ENCODE data around the gene RRAD.
"Not testable (repeated sequence)": the region's sequence is repeated elsewhere in the genome, so short reads cannot be mapped to it uniquely, and the experiment has no call there.

Gene RRAD, protein sequence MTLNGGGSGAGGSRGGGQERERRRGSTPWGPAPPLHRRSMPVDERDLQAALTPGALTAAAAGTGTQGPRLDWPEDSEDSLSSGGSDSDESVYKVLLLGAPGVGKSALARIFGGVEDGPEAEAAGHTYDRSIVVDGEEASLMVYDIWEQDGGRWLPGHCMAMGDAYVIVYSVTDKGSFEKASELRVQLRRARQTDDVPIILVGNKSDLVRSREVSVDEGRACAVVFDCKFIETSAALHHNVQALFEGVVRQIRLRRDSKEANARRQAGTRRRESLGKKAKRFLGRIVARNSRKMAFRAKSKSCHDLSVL

DNA sequence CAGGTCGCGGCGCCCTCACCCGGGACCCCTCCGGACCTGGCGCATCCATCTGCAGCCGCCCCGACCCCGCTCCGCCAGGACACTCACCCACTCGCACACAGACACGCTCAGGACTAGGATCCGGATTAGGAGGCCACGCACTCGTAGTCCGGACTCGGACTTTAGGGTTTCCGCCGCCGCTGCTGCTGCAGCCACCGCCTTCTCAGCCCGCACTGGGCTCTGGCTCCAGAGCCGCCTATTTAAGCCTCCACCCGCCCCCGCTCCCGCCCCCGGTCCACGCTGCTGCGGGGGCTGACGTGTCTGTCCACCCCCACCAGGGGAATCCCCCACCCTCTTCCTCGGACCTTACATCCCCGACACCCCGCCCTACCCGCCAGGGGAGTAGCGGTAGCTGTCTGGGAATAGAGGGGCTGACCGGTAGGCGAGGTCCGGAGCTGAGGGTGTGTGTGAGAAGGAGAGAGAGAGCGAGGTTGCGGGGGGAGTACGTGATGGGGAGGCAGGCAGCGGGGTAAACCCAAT is at the start of gene RRAD:
Gene RRAD, minus strand, starts transcription at position 214 of the 519 bp plus-strand sequence. CDS start 356 bp downstream, outside the sequence.
- Histone ChIP-seq H3K4me3 (ENCODE audit: low read depth, low read length) (peak within 1 kb of the TSS; percentile 55), H2AFZ (ENCODE audit: low read length, unreplicated experiment) (peak within 1 kb of the TSS; percentile 37), H3K4me1 (ENCODE audit: control insufficient read depth, insufficient read depth, low read length, unreplicated experiment) (peaks cover 47% of the 10 kb centered on the region), H3K27ac (ENCODE audit: low read depth, low read length) (peak within 1 kb of the TSS; percentile 66; the same call in 1 of the 2 replicates), H3K27me3 (ENCODE audit: insufficient read depth, low read length) (peaks cover 19% of the 10 kb centered on the region), H3K79me2 (ENCODE audit: control insufficient read depth, insufficient read depth, low read length, unreplicated experiment) (no peaks in the 10 kb centered on the region), H3K36me3 (ENCODE audit: insufficient read depth, low read length) (no peaks in the 10 kb centered on the region)

DNA sequence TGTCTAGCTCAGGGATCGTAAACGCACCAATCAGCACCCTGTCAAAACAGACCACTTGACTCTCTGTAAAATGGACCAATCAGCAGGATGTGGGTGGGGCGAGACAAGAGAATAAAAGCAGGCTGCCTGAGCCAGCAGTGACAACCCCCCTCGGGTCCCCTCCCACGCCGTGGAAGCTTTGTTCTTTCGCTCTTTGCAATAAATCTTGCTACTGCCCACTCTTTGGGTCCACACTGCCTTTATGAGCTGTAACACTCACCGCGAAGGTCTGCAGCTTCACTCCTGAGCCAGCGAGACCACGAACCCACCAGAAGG is 49.6 kb upstream of the RRAD start:
- not testable (repeated sequence) for H3K36me3 ChIP-seq (ENCODE audit: insufficient read depth, low read length); H2AFZ ChIP-seq (ENCODE audit: low read length, unreplicated experiment); H3K4me3 ChIP-seq (ENCODE audit: low read depth, low read length); H3K27me3 ChIP-seq (ENCODE audit: insufficient read depth, low read length); H3K79me2 ChIP-seq (ENCODE audit: control insufficient read depth, insufficient read depth, low read length, unreplicated experiment); H3K27ac ChIP-seq (ENCODE audit: low read depth, low read length)
- peaks cover 12% of the 10 kb centered on the region for H3K4me1 ChIP-seq (ENCODE audit: control insufficient read depth, insufficient read depth, low read length, unreplicated experiment)

DNA sequence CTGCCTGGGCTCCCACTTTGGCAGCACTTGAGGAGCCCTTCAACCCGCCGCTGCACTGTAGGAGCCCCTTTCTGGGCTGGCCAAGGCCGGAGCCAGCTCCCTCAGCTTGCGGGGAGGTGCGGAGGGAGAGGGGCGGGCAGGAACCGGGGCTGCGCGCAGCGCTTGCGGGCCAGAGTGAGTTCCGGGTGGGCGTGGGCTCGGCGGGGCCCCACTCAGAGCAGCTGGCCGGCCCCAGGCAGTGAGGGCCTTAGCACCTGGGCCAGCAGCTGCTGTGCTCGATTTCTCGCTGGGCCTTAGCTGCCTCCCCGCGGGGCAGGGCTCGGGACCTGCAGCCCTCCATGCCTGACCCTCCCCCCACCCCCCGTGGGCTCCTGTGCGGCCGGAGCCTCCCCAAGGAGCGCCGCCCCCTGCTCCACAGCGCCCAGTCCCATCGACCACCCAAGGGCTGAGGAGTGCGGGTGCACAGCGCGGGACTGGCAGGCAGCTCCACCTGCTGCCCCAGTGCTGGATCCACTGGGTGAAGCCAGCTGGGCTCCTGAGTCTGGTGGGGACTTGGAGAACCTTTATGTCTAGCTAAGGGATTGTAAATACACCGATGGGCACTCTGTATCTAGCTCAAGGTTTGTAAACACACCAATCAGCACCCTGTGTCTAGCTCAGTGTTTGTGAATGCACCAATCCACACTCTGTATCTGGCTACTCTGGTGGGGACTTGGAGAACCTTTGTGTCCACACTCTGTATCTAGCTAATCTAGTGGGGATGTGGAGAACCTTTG is 49.0 kb upstream of the RRAD start:
- H3K79me2 ChIP-seq (ENCODE audit: control insufficient read depth, insufficient read depth, low read length, unreplicated experiment); H3K4me3 ChIP-seq (ENCODE audit: low read depth, low read length); H3K36me3 ChIP-seq (ENCODE audit: insufficient read depth, low read length); H3K27me3 ChIP-seq (ENCODE audit: insufficient read depth, low read length); H2AFZ ChIP-seq (ENCODE audit: low read length, unreplicated experiment); H3K27ac ChIP-seq (ENCODE audit: low read depth, low read length): not testable (repeated sequence)
- H3K4me1 ChIP-seq (ENCODE audit: control insufficient read depth, insufficient read depth, low read length, unreplicated experiment): peaks cover 12% of the 10 kb centered on the region

DNA sequence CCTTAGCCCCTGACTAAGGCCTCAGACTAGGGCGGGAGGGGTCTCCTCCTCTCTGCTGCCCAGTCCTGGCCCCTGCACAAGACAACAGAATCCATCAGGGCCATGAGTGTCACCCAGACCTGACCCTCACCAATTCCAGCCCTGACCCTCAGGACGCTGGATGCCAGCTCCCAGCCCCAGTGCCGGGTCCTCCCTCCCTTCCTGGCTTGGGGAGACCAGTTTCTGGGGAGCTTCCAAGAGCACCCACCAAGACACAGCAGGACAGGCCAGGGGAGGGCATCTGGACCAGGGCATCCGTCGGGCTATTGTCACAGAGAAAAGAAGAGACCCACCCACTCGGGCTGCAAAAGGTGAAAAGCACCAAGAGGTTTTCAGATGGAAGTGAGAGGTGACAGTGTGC is 48.4 kb upstream of the RRAD start:
- H3K36me3 ChIP-seq (ENCODE audit: insufficient read depth, low read length): no peaks in the 10 kb centered on the region
- no peak overlapping the region for H3K4me3 ChIP-seq (ENCODE audit: low read depth, low read length)
- H3K4me1 ChIP-seq (ENCODE audit: control insufficient read depth, insufficient read depth, low read length, unreplicated experiment): peaks cover 6% of the 10 kb centered on the region
- H3K27ac ChIP-seq (ENCODE audit: low read depth, low read length): no peak overlapping the region
- no peak overlapping the region for H2AFZ ChIP-seq (ENCODE audit: low read length, unreplicated experiment)
- H3K79me2 ChIP-seq (ENCODE audit: control insufficient read depth, insufficient read depth, low read length, unreplicated experiment): no peaks in the 10 kb centered on the region
- H3K27me3 ChIP-seq (ENCODE audit: insufficient read depth, low read length): no peaks in the 10 kb centered on the region

DNA sequence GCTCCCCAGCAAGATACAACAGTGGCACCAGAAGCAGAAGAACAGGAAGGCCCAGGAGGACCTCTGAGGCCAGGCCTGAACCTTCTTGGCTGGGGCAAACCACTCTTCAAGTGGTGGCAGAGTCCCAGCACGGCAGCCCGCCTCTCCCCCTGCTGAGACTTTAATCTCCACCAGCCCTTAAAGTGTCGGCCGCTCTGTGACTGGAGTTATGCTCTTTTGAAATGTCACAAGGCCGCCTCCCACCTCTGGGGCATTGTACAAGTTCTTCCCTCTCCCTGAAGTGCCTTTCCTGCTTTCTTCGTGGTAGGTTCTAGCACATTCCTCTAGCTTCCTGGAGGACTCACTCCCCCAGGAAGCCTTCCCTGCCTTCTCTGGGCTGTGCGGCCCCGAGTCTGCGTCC is 47.6 kb upstream of the RRAD start:
- no peaks in the 10 kb centered on the region for H3K36me3 ChIP-seq (ENCODE audit: insufficient read depth, low read length)
- H3K79me2 ChIP-seq (ENCODE audit: control insufficient read depth, insufficient read depth, low read length, unreplicated experiment): no peaks in the 10 kb centered on the region
- H3K4me3 ChIP-seq (ENCODE audit: low read depth, low read length): no peak overlapping the region
- no peaks in the 10 kb centered on the region for H3K27me3 ChIP-seq (ENCODE audit: insufficient read depth, low read length)
- H3K4me1 ChIP-seq (ENCODE audit: control insufficient read depth, insufficient read depth, low read length, unreplicated experiment): peaks cover 4% of the 10 kb centered on the region
- no peak overlapping the region for H3K27ac ChIP-seq (ENCODE audit: low read depth, low read length)
- H2AFZ ChIP-seq (ENCODE audit: low read length, unreplicated experiment): no peak overlapping the region

DNA sequence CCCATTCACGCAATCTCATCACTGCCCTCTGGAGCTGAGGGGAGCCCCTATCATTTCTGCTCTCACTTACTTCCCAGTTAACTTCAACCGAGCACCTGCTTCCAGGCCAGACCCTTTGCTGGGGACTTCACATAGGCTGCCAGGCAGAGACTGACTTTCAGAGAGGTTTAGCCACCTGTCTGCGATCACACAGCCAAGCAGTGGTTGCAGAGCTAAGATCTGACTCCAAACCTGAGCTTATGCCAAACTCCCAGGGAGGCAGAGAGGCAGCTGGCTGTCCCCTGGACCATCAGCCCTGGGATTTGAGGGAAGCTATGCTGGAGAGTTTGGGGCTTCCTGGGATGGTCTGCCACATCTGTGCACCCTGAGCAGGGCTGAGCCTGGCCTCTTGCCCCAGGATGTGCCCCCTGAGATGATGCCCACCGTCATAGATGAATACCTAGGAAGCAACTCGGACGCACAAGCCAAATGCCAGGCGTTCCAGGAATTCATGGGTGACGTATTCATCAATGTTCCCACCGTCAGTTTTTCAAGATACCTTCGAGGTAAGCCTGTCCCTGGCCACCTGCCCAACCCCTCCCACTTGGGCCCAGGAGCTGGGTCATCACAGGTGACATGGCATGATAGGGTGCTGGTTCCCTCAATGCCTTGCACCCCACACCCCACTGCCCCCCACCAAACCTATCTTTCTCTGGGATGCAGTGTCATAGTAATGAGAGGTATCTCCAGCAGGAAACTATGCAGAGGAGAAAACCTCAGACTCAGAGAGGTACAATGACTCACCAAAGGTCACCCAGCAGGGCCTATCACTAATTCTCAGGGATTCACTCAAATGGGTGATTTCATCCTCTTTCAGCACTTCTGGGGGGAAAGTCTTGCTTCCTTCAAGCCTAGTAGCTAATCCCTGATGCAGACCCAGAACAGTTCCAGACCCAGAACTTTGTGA is 45.7 kb upstream of the RRAD start:
- Histone ChIP-seq H3K4me3 (ENCODE audit: low read depth, low read length) (no peak overlapping the region), H2AFZ (ENCODE audit: low read length, unreplicated experiment) (no peak overlapping the region), H3K4me1 (ENCODE audit: control insufficient read depth, insufficient read depth, low read length, unreplicated experiment) (peaks cover 4% of the 10 kb centered on the region), H3K36me3 (ENCODE audit: insufficient read depth, low read length) (no peaks in the 10 kb centered on the region), H3K27ac (ENCODE audit: low read depth, low read length) (no peak overlapping the region), H3K27me3 (ENCODE audit: insufficient read depth, low read length) (no peaks in the 10 kb centered on the region), H3K79me2 (ENCODE audit: control insufficient read depth, insufficient read depth, low read length, unreplicated experiment) (no peaks in the 10 kb centered on the region)

DNA sequence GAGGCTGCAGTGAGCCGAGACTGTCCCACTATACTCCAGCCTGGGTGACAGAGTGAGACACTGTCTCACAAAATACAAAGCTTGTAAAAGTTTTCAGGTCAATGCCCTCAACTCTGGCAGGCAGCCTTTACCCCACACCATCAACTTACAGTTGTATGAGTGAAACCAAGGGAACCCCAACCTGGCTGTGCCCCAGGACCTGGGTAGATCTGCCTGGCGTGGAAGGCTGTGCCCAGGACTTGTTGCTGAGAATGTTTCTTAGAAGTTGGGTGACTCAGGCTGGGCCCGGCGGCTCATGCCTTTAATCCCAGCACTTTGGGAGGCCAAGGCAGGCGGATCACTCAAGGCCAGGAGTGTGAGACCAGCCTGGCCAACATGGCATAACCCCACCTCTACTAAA is 43.5 kb upstream of the RRAD start:
- Histone ChIP-seq H3K36me3 (ENCODE audit: insufficient read depth, low read length) (no peaks in the 10 kb centered on the region), H3K4me3 (ENCODE audit: low read depth, low read length) (no peak overlapping the region), H3K4me1 (ENCODE audit: control insufficient read depth, insufficient read depth, low read length, unreplicated experiment) (peaks cover 4% of the 10 kb centered on the region), H3K27ac (ENCODE audit: low read depth, low read length) (no peak overlapping the region), H3K79me2 (ENCODE audit: control insufficient read depth, insufficient read depth, low read length, unreplicated experiment) (no peaks in the 10 kb centered on the region), H3K27me3 (ENCODE audit: insufficient read depth, low read length) (no peaks in the 10 kb centered on the region), H2AFZ (ENCODE audit: low read length, unreplicated experiment) (no peak overlapping the region)

DNA sequence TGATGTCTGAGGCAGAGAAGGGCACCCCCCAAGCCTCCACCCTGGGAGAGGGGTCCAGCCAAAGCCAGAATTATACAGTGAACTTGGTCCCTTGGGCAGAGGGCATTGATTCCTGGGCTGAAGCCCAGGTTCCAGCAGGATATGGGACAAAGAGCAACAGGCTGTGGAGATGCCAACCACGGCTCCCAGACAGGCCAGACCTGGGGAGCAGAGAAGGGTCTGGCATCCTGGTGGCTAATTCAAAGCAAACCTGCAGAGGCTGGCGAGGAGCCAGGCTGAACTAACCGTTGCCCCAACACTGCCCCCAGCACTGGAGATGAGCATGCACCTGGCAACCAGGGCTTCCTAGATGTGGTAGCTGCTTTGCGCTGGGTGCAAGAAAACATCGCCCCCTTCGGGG is 38.7 kb upstream of the RRAD start:
- no peaks in the 10 kb centered on the region for H3K36me3 ChIP-seq (ENCODE audit: insufficient read depth, low read length)
- H2AFZ ChIP-seq (ENCODE audit: low read length, unreplicated experiment): no peak overlapping the region
- H3K4me3 ChIP-seq (ENCODE audit: low read depth, low read length): no peak overlapping the region
- H3K4me1 ChIP-seq (ENCODE audit: control insufficient read depth, insufficient read depth, low read length, unreplicated experiment): no peaks in the 10 kb centered on the region
- H3K27ac ChIP-seq (ENCODE audit: low read depth, low read length): no peak overlapping the region
- no peaks in the 10 kb centered on the region for H3K27me3 ChIP-seq (ENCODE audit: insufficient read depth, low read length)
- H3K79me2 ChIP-seq (ENCODE audit: control insufficient read depth, insufficient read depth, low read length, unreplicated experiment): no peaks in the 10 kb centered on the region

DNA sequence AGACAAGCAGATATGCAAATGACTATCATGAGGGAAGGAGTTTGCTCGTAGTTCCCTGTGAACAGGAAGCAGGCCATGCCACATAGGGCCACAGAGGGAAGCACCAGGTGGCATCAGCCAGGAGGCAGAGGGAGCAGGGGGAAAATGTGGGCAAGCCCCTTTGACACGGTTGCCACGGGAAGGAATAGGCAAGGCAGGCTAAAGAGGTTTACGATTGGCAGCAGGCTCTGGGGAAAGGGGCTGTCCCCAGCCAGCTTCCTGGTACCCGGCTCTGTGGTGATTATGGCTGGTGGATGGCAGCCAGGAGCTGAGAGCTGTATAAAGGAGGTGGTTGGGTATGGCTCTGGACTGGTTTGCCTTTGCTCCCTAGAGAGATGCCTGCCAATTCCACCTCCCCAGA is 36.6 kb upstream of the RRAD start:
- Histone ChIP-seq H2AFZ (ENCODE audit: low read length, unreplicated experiment) (no peak overlapping the region), H3K4me3 (ENCODE audit: low read depth, low read length) (no peak overlapping the region), H3K27ac (ENCODE audit: low read depth, low read length) (no peak overlapping the region), H3K36me3 (ENCODE audit: insufficient read depth, low read length) (no peaks in the 10 kb centered on the region), H3K4me1 (ENCODE audit: control insufficient read depth, insufficient read depth, low read length, unreplicated experiment) (no peaks in the 10 kb centered on the region), H3K79me2 (ENCODE audit: control insufficient read depth, insufficient read depth, low read length, unreplicated experiment) (no peaks in the 10 kb centered on the region), H3K27me3 (ENCODE audit: insufficient read depth, low read length) (peaks cover 3% of the 10 kb centered on the region; the same call in 1 of the 2 replicates)

DNA sequence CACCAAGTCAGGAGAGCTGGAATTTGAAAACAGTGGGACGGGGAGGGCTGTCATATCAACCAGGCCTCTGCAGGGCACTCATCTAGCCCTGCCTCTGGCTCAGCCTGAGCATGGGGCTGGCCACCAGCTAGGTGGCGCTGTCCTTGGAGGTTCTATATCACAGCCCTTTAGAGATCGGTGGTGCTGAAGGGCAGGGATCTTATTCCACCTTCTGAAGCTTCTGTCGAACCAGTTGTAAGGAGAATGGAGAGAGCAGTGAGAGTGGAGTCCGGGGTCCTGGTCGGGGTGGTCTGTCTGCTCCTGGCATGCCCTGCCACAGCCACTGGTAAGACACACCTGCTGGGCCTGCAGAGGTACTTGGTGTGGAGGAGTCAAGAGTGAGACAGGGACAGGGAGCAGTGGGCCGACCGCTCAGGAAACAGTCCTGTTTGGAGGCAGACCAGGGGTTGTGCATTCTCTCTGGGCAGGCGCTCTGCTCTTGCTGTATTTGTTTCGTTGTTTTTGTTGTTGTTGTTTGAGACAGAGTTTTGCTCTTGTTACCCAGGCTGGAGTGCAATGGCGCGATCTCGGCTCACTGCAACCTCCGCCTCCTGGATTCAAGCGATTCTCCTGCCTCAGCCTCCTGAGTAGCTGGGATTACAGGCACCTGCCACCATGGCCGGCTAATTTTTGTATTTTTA is 35.9 kb upstream of the RRAD start, which contains the start of gene CES3:
Gene CES3, plus strand, starts transcription at position 202 of the 680 bp plus-strand sequence. Its CDS starts 42 bp downstream, at position 244.
- Histone ChIP-seq H3K36me3 (ENCODE audit: insufficient read depth, low read length) (no peaks in the 10 kb centered on the region), H3K4me3 (ENCODE audit: low read depth, low read length) (no peak within 1 kb of the TSS), H3K79me2 (ENCODE audit: control insufficient read depth, insufficient read depth, low read length, unreplicated experiment) (no peaks in the 10 kb centered on the region), H3K4me1 (ENCODE audit: control insufficient read depth, insufficient read depth, low read length, unreplicated experiment) (no peaks in the 10 kb centered on the region), H3K27me3 (ENCODE audit: insufficient read depth, low read length) (peaks cover 3% of the 10 kb centered on the region; the same call in 1 of the 2 replicates), H2AFZ (ENCODE audit: low read length, unreplicated experiment) (no peak within 1 kb of the TSS), H3K27ac (ENCODE audit: low read depth, low read length) (no peak within 1 kb of the TSS)

Measured in ACC112 (cell line).